HepG2 (cell line): ENCODE data around the gene GDAP1L1. TPM values are rescaled to one million over a fixed set of nuclear protein-coding genes. Genes with fewer than 3 reads are reported as not detected.

Experiments used
- ATF1 ChIP-seq: IDR thresholded peaks from 2 replicates; pipeline ENCODE4 v1.6.1; 2016; ENCODE audit warnings: mild to moderate bottlenecking, control low read depth
- BORCS8-MEF2B ChIP-seq: sonication (generic); formaldehyde crosslinking; IDR thresholded peaks from 2 replicates; pipeline ENCODE4 v1.8.0; 2022; ENCODE audit warnings: mild to moderate bottlenecking, missing genetic modification reagents
- CBX2 ChIP-seq, 2 experiments: fragments of 200-600 bp in 1 of 2; sonication (generic); formaldehyde crosslinking in 1 of 2; IDR thresholded peaks; 2 replicates each; pipeline versions ENCODE4 v1.7.0 to v1.8.1; 2018 to 2022; ENCODE audit warnings: low read depth in 2 of 2, low read length in 1 of 2, mild to moderate bottlenecking in 1 of 2, missing genetic modification reagents in 1 of 2
- ERF ChIP-seq: IDR thresholded peaks from 2 replicates; pipeline ENCODE4 v1.6.1; 2018; ENCODE audit warnings: missing biosample characterization, missing genetic modification reagents
- FIP1L1 ChIP-seq: fragments of 200-400 bp; formaldehyde crosslinking; IDR thresholded peaks from 2 replicates; pipeline ENCODE4 v1.6.1; 2018; ENCODE audit warnings: low read depth, mild to moderate bottlenecking, low read length, moderate library complexity, borderline replicate concordance; ENCODE audit not compliant: insufficient read depth
- GFI1 ChIP-seq: sonication (generic); formaldehyde crosslinking; IDR thresholded peaks from 2 replicates; pipeline ENCODE4 v1.5.0; 2020; ENCODE audit warnings: missing genetic modification reagents, mild to moderate bottlenecking, borderline replicate concordance
- HDAC6 ChIP-seq: fragments of 200-600 bp; sonication (generic); IDR thresholded peaks from 2 replicates; pipeline ENCODE4 v1.7.0; 2017; ENCODE audit warnings: mild to moderate bottlenecking, antibody characterized with exemption, low read length, low read depth
- JUND ChIP-seq: sonication (generic); formaldehyde crosslinking; IDR thresholded peaks from 2 replicates; pipeline ENCODE4 v1.8.0; 2022; ENCODE audit warnings: mild to moderate bottlenecking, missing genetic modification reagents
- MEF2D ChIP-seq: sonication (generic); formaldehyde crosslinking; IDR thresholded peaks from 2 replicates; pipeline ENCODE4 v1.5.1; 2020; ENCODE audit warnings: mild to moderate bottlenecking, missing genetic modification reagents
- NFKBIZ ChIP-seq: IDR thresholded peaks from 2 replicates; pipeline ENCODE4 v1.6.1; 2018; ENCODE audit warnings: missing genetic modification reagents, missing compliant biosample characterization
- NFRKB ChIP-seq: fragments of 450-650 bp; IDR thresholded peaks from 2 replicates; pipeline ENCODE4 v1.6.1; 2017
- PCBP1 ChIP-seq: fragments of 200-400 bp; formaldehyde crosslinking; IDR thresholded peaks from 2 replicates; pipeline ENCODE4 v1.6.1; 2017; ENCODE audit warnings: mild to moderate bottlenecking, low read depth, low read length, borderline replicate concordance
- PHB2 ChIP-seq: fragments of 450-650 bp; IDR thresholded peaks from 2 replicates; pipeline ENCODE4 v1.6.1; 2018; ENCODE audit not compliant: partially characterized antibody
- TAF1 ChIP-seq: sonication (generic); formaldehyde crosslinking; IDR thresholded peaks from 2 replicates; pipeline ENCODE4 v1.4.0; 2020; ENCODE audit warnings: missing genetic modification reagents
- ZNF143 ChIP-seq: sonication (generic); formaldehyde crosslinking; IDR thresholded peaks from 2 replicates; pipeline ENCODE4 v1.4.0; 2020; ENCODE audit warnings: missing genetic modification reagents
- ZNF354B ChIP-seq: sonication (generic); formaldehyde crosslinking; IDR thresholded peaks from 2 replicates; pipeline ENCODE4 v1.8.0; 2022; ENCODE audit warnings: mild to moderate bottlenecking, missing genetic modification reagents
- ZNF451 ChIP-seq: sonication (generic); formaldehyde crosslinking; IDR thresholded peaks from 2 replicates; pipeline ENCODE4 v1.5.0; 2020; ENCODE audit warnings: mild to moderate bottlenecking, missing genetic modification reagents
- ZNF552 ChIP-seq: sonication (generic); formaldehyde crosslinking; IDR thresholded peaks from 2 replicates; pipeline ENCODE4 v1.9.0; 2022; ENCODE audit warnings: missing genetic modification reagents, mild to moderate bottlenecking, borderline replicate concordance
- ZNF703 ChIP-seq: sonication (generic); formaldehyde crosslinking; IDR thresholded peaks from 2 replicates; pipeline ENCODE4 v1.5.1; 2020; ENCODE audit warnings: missing genetic modification reagents, mild to moderate bottlenecking, moderate library complexity, borderline replicate concordance
- ZNF775 ChIP-seq: sonication (generic); formaldehyde crosslinking; IDR thresholded peaks from 2 replicates; pipeline ENCODE4 v1.4.0; 2020; ENCODE audit warnings: missing genetic modification reagents, mild to moderate bottlenecking, moderate library complexity, borderline replicate concordance
- ZNF781 ChIP-seq: sonication (generic); formaldehyde crosslinking; IDR thresholded peaks from 2 replicates; pipeline ENCODE4 v1.5.1; 2020; ENCODE audit warnings: borderline replicate concordance, mild to moderate bottlenecking, missing genetic modification reagents; ENCODE audit errors: not compliant biosample characterization
- ZNF83 ChIP-seq: sonication (generic); formaldehyde crosslinking; IDR thresholded peaks from 2 replicates; pipeline ENCODE4 v1.4.0; 2020; ENCODE audit warnings: missing genetic modification reagents, mild to moderate bottlenecking, borderline replicate concordance
- polyA plus RNA-seq, 8 experiments: library from polyadenylated mRNA; depleted of rRNA in 3 of 8; stranded (reverse) in 7 of 8; unstranded in 1 of 8; fragments of >200 nt; fragmentation: Illumina TruSeq in 4 of 8; extraction: Trizol in 4 of 8; gene quantifications; 2 replicates each; pipeline versions ENCODE4 v1.2.1 to v1.2.3, GENCODE V29; 2011 to 2016; ENCODE audit warnings: low read depth in 4 of 8, missing spikeins in 1 of 8, mixed read lengths in 1 of 8; ENCODE audit not compliant: insufficient read depth in 1 of 8
- total RNA-seq, 5 experiments: library from RNA; depleted of rRNA; stranded (reverse); fragments of >200 nt; fragmentation: Illumina TruSeq; extraction: Trizol; gene quantifications; 2 replicates each; pipeline ENCODE4 v1.2.3, GENCODE V29; 2016; ENCODE audit warnings: low read depth in 1 of 5
- TF ChIP-seq, protein P1 (sequence below): sonication (generic); formaldehyde crosslinking; IDR thresholded peaks from 2 replicates; pipeline ENCODE4 v1.5.0; 2020; ENCODE audit warnings: mild to moderate bottlenecking, missing genetic modification reagents
- TF ChIP-seq, protein P2 (sequence below): sonication (generic); formaldehyde crosslinking; IDR thresholded peaks from 2 replicates; pipeline ENCODE4 v1.5.1; 2020; ENCODE audit warnings: missing genetic modification reagents, mild to moderate bottlenecking, borderline replicate concordance

Gene GDAP1L1
- total and polyA plus RNA-seq, 2 of the 13 experiments (the other 11 are each of a cell fraction or from before 2014, with no cell fraction given) = 0.04 TPM; not detected in 1

DNA sequence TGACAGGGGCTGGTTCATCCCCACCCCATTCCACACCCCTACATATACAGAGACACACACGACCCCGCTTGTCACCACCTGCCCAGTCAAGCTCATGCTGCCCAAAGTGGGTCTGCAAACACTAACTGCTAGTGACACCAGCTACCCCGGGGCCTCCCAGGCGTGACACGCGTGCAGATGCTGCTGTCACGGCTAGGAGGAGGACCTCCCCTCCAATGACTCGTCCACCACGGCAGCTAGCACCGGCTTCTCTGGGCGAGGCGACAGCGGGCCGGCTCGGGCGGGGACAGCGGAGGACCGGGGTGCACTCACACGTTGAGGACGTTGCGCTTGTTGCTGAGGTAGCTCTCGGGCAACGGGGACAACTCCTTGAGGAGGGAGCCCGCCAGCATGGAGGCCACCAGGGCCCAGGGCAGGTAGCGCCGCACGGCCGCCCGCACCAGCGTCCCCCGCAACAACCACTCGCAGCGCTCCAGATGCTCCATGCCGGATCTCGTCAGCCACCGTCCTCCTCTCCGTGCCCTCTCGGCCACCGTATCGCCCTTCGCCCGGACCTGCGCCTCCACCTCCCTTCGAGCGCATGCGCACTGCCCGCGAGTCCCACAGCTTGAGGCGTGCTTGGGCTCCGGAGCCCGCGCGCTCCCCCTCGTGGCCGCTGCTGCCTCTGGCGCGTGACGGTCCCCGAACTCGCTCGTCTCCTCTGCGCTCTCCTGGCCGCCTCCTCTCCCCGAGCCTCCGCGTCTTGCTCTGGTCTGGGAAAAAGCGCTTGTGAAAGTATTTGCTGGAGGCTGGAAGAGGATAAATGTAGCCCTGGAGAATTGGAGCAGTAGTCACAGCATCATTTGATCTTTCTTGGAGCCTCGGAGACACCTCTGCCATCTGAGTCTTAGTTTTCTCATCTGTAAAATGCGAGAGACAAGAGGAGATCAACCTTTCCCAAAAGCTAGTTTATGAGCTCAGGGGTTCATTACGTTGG is 63.8 kb downstream of the GDAP1L1 start, which contains the start of gene FITM2 (continued):
- TF ChIP-seq, protein P1, sequence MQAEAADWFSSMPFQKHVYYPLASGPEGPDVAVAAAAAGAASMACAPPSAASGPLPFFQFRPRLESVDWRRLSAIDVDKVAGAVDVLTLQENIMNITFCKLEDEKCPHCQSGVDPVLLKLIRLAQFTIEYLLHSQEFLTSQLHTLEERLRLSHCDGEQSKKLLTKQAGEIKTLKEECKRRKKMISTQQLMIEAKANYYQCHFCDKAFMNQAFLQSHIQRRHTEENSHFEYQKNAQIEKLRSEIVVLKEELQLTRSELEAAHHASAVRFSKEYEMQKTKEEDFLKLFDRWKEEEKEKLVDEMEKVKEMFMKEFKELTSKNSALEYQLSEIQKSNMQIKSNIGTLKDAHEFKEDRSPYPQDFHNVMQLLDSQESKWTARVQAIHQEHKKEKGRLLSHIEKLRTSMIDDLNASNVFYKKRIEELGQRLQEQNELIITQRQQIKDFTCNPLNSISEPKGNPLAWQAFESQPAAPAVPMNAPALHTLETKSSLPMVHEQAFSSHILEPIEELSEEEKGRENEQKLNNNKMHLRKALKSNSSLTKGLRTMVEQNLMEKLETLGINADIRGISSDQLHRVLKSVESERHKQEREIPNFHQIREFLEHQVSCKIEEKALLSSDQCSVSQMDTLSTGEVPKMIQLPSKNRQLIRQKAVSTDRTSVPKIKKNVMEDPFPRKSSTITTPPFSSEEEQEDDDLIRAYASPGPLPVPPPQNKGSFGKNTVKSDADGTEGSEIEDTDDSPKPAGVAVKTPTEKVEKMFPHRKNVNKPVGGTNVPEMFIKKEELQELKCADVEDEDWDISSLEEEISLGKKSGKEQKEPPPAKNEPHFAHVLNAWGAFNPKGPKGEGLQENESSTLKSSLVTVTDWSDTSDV = peak; percentile 42; the same call in 1 of the 2 replicates
- no peak for TF ChIP-seq HDAC6
- TF ChIP-seq GFI1 (CRISPR knock-in tag) = peak; percentile 70; the same call in 1 of the 2 replicates
- TF ChIP-seq TAF1 (CRISPR knock-in tag) = peak; percentile 90; the same call in 1 of the 2 replicates
- no peak for TF ChIP-seq ZNF354B (CRISPR knock-in tag)
- TF ChIP-seq ZNF552 = peak; percentile 80; the same call in 1 of the 2 replicates
- no peak for TF ChIP-seq ZNF775 (CRISPR knock-in tag)
- peak; percentile 99 for TF ChIP-seq ERF (CRISPR knock-in tag)
- TF ChIP-seq ZNF83 (CRISPR knock-in tag) = no peak; the same call in 1 of the 2 replicates
- TF ChIP-seq ZNF703 = no peak; the same call in 1 of the 2 replicates
- no peak; the same call in 1 of the 2 replicates for TF ChIP-seq NFKBIZ (CRISPR knock-in tag)
- TF ChIP-seq PCBP1 = no peak; the same call in 1 of the 2 replicates
- TF ChIP-seq BORCS8-MEF2B (CRISPR knock-in tag) = peak; percentile 89
- peak; percentile 96 for TF ChIP-seq MEF2D (CRISPR knock-in tag)
- TF ChIP-seq ZNF781 (CRISPR knock-in tag) = peak; percentile 70
- TF ChIP-seq PHB2 = no peak
- no peak for TF ChIP-seq NFRKB
- TF ChIP-seq ATF1 (CRISPR knock-in tag) = no peak
- TF ChIP-seq ZNF143 (CRISPR knock-in tag) = peak; percentile 64
- TF ChIP-seq, protein P2, sequence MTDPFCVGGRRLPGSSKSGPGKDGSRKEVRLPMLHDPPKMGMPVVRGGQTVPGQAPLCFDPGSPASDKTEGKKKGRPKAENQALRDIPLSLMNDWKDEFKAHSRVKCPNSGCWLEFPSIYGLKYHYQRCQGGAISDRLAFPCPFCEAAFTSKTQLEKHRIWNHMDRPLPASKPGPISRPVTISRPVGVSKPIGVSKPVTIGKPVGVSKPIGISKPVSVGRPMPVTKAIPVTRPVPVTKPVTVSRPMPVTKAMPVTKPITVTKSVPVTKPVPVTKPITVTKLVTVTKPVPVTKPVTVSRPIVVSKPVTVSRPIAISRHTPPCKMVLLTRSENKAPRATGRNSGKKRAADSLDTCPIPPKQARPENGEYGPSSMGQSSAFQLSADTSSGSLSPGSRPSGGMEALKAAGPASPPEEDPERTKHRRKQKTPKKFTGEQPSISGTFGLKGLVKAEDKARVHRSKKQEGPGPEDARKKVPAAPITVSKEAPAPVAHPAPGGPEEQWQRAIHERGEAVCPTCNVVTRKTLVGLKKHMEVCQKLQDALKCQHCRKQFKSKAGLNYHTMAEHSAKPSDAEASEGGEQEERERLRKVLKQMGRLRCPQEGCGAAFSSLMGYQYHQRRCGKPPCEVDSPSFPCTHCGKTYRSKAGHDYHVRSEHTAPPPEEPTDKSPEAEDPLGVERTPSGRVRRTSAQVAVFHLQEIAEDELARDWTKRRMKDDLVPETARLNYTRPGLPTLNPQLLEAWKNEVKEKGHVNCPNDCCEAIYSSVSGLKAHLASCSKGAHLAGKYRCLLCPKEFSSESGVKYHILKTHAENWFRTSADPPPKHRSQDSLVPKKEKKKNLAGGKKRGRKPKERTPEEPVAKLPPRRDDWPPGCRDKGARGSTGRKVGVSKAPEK = peak; percentile 90
- TF ChIP-seq JUND (CRISPR knock-in tag) = no peak; the same call in 1 of the 2 replicates
- TF ChIP-seq FIP1L1 = peak; percentile 42; the same call in 1 of the 2 replicates
- peak; percentile 97 for TF ChIP-seq ZNF451 (CRISPR knock-in tag)
- no peak for TF ChIP-seq CBX2 (IDR thresholded peaks at IDR 0.05; ENCODE audit: low read depth, low read length)
- peak; percentile 64 for TF ChIP-seq CBX2 (CRISPR knock-in tag; IDR thresholded peaks at IDR 0.05; ENCODE audit: low read depth)
